PC-9 (cell line): ENCODE measurements around the gene CTNNBL1. TPM values are rescaled to one million over a fixed set of nuclear protein-coding genes. Genes with fewer than 3 reads are reported as not detected.

Experiments used
- BruUV-seq: library from RNA; stranded (reverse); fragments of 400-500 nt; replicated peaks from 2 replicates; lab custom pipeline; 2021; lab: Mats Ljungman, UMichigan
- CTCF ChIA-PET: fragments of 300-600 bp; sonication (Branson Sonifier 250); formaldehyde crosslinking; loops from one replicate; lab custom pipeline; 2022; ENCODE audit warnings: antibody characterized with exemption; lab: Charles Lee
- POLR2A ChIA-PET: fragments of 300-600 bp; sonication (Branson Sonifier 250); formaldehyde crosslinking; loops from one replicate; lab custom pipeline; 2022; ENCODE audit warnings: antibody characterized with exemption; ENCODE audit not compliant: unreplicated experiment; lab: Charles Lee
- DNase-seq, 2 experiments: peaks; one replicate each; pipeline versions ENCODE4 v3.0.0 to v3.0.0-alpha.2; 2015 to 2022; ENCODE audit warnings: mixed read lengths in 1 of 2
- H2AFZ ChIP-seq: fragments of 200-600 bp; sonication (generic); 2 replicates; pipeline ENCODE4 v1.8.1; 2017; ENCODE audit warnings: antibody characterized with exemption
- H3F3A ChIP-seq: fragments of 200-600 bp; sonication (generic); 2 replicates; pipeline ENCODE4 v1.8.1; 2017; ENCODE audit warnings: antibody characterized with exemption, mild to moderate bottlenecking, low read depth; ENCODE audit not compliant: insufficient read depth
- H3K27ac ChIP-seq: fragments of 200-600 bp; sonication (generic); 2 replicates; pipeline ENCODE4 v1.6.1; 2016; ENCODE audit warnings: mixed run types
- H3K27me3 ChIP-seq: fragments of 200-600 bp; sonication (generic); 2 replicates; pipeline ENCODE4 v1.6.1; 2016; ENCODE audit warnings: low read depth, mixed run types; ENCODE audit not compliant: insufficient read depth
- H3K36me3 ChIP-seq: fragments of 200-600 bp; sonication (generic); 2 replicates; pipeline ENCODE4 v1.6.1; 2016; ENCODE audit warnings: low read depth, mixed run types
- H3K4me1 ChIP-seq: fragments of 200-600 bp; sonication (generic); replicated peaks from 2 replicates; pipeline ENCODE4 v1.6.1; 2016; ENCODE audit warnings: mixed run types; ENCODE audit not compliant: insufficient read depth
- H3K4me2 ChIP-seq: fragments of 200-600 bp; sonication (generic); 2 replicates; pipeline ENCODE4 v1.6.1; 2017; ENCODE audit warnings: mixed run types
- H3K4me3 ChIP-seq: fragments of 200-600 bp; sonication (generic); 2 replicates; pipeline ENCODE4 v1.6.1; 2016; ENCODE audit warnings: mixed run types
- H3K79me2 ChIP-seq: fragments of 200-600 bp; sonication (generic); 2 replicates; pipeline ENCODE4 v1.6.1; 2017; ENCODE audit warnings: low read depth, mixed run types
- H3K9me2 ChIP-seq: fragments of 200-600 bp; sonication (generic); 2 replicates; pipeline ENCODE4 v1.8.1; 2017; ENCODE audit warnings: mild to moderate bottlenecking; ENCODE audit not compliant: insufficient read depth
- H3K9me3 ChIP-seq: fragments of 200-600 bp; sonication (generic); 2 replicates; pipeline ENCODE4 v1.8.1; 2016; ENCODE audit warnings: low read depth; ENCODE audit not compliant: insufficient read depth
- H4K20me1 ChIP-seq: fragments of 200-600 bp; sonication (generic); 2 replicates; pipeline ENCODE4 v1.8.1; 2017; ENCODE audit not compliant: insufficient read depth
- EZH2 ChIP-seq: fragments of 200-600 bp; sonication (generic); IDR thresholded peaks from 2 replicates; pipeline ENCODE4 v1.8.0; 2017; ENCODE audit warnings: antibody characterized with exemption, low read depth
- intact Hi-C: fragments of 100-400 bp; cut with micrococcal nuclease; formaldehyde crosslinking; loops from one replicate; pipeline ENCODE4 v1.10.0; 2022; ENCODE audit not compliant: unreplicated experiment
- total RNA-seq: library from RNA; stranded (reverse); gene quantifications from 2 replicates; pipeline ENCODE4 v1.2.3, GENCODE V29; 2021
- TF ChIP-seq, protein P1 (sequence below): fragments of 200-600 bp; sonication (generic); conservative IDR thresholded peaks from 2 replicates; pipeline ENCODE4 v1.6.1; 2017; ENCODE audit warnings: mixed run types, antibody characterized with exemption, mild to moderate bottlenecking, moderate library complexity

Gene CTNNBL1
- total RNA-seq, 1 experiment from 2014 or later: 83.5 TPM

DNA sequence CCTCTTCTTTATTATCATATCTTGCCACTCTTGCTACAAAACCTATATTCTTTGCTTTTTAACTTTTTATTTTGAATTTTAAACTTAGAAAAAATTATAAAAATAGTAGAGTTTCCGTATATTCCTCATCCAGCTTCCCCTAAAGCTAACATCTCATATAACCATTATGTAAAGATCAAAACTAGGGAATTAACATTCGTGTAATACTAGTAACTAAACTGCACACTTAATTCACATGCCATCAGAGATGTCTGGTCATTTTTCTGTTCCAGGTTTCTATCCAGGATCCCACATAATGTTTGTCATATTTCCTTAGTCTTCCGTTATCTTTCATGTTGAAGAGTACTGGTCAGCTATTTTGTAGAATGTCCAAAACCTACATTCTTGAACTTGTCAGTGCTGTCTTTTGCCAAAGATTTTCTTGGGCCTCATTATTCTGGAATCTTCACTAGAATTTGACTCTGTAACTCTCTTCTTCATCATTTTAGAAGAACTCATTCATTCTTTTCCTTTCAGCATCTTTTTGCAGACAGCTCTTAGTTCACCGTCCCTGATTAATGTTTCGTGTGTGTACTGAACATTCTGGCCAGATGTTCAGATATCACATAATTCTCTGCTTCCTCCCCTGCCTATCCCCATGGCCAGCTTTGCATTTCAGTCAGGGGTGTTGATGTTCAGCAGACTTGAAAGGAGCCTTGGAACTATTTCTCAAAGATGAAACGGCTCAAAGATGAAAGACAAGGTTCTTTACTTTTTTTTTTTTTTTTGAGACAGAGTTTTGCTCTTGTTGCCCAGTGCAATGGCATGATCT, 9.4 kb downstream of the CTNNBL1 start:
- CTCF ChIA-PET: no interaction called here

DNA sequence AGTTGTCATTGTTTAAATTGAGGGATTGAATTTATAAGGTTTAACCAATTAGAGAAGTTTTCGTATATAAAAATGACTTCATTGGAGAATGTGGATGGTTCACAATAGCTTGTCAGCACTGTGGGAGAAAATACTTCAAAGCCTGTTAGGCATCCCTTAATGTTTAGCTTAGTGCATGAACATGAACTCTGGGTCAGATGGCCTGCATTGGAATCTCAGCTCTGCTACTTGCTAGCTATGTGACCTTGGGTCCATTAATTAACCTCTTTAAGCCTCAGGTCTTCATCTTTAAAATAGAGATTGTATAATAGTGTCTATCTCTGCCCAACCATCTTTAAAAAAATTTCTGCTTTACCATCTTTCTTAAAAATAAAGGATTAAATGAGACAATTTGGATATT, 11.1 kb downstream of the CTNNBL1 start:
- no peak overlapping the region for H3K4me3 ChIP-seq
- H3K36me3 ChIP-seq: 0 out of 2 replicates have a peak, but pooled peaks cover 4% of the 10 kb centered on the region
- H3K27ac ChIP-seq: no peak overlapping the region
- BruUV-seq: no TSS peak
- no peaks in the 10 kb centered on the region; the same call in 1 of the 2 replicates for H3F3A ChIP-seq
- H2AFZ ChIP-seq: no peak overlapping the region
- H3K4me1 ChIP-seq: no peaks in the 10 kb centered on the region
- no peaks in the 10 kb centered on the region; the same call in 1 of the 2 replicates for H4K20me1 ChIP-seq
- peaks cover 76% of the 10 kb centered on the region for H3K79me2 ChIP-seq
- no peak for TF ChIP-seq EZH2
- TF ChIP-seq, protein P1, sequence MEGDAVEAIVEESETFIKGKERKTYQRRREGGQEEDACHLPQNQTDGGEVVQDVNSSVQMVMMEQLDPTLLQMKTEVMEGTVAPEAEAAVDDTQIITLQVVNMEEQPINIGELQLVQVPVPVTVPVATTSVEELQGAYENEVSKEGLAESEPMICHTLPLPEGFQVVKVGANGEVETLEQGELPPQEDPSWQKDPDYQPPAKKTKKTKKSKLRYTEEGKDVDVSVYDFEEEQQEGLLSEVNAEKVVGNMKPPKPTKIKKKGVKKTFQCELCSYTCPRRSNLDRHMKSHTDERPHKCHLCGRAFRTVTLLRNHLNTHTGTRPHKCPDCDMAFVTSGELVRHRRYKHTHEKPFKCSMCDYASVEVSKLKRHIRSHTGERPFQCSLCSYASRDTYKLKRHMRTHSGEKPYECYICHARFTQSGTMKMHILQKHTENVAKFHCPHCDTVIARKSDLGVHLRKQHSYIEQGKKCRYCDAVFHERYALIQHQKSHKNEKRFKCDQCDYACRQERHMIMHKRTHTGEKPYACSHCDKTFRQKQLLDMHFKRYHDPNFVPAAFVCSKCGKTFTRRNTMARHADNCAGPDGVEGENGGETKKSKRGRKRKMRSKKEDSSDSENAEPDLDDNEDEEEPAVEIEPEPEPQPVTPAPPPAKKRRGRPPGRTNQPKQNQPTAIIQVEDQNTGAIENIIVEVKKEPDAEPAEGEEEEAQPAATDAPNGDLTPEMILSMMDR: no peak
- intact Hi-C loops: no loop called here
- no peaks in the 10 kb centered on the region for H3K9me2 ChIP-seq
- CTCF ChIA-PET: no interaction called here
- no peaks in the 10 kb centered on the region for H3K9me3 ChIP-seq
- H3K4me2 ChIP-seq: no peak overlapping the region
- POLR2A ChIA-PET: no interaction called here
- DNase-seq: no peak
- H3K27me3 ChIP-seq: no peaks in the 10 kb centered on the region

More for the DNA sequence above, 9.4 kb downstream of the CTNNBL1 start:
- no peaks in the 10 kb centered on the region for H3K9me2 ChIP-seq
- no peak overlapping the region for H3K27ac ChIP-seq
- H3K79me2 ChIP-seq: peaks cover 80% of the 10 kb centered on the region
- 0 out of 2 replicates have a peak, but pooled peaks cover 4% of the 10 kb centered on the region for H3K36me3 ChIP-seq
- BruUV-seq: no TSS peak
- POLR2A ChIA-PET: no interaction called here
- no peaks in the 10 kb centered on the region for H3K4me1 ChIP-seq
- no peaks in the 10 kb centered on the region for H3K27me3 ChIP-seq
- H3K4me3 ChIP-seq: no peak overlapping the region
- H3F3A ChIP-seq: no peaks in the 10 kb centered on the region; the same call in 1 of the 2 replicates
- intact Hi-C loops: no loop called here
- H3K9me3 ChIP-seq: no peaks in the 10 kb centered on the region
- no peak for TF ChIP-seq EZH2
- TF ChIP-seq, protein P1: no peak
- no peak overlapping the region for H2AFZ ChIP-seq
- no peak overlapping the region for H3K4me2 ChIP-seq
- no peaks in the 10 kb centered on the region; the same call in 1 of the 2 replicates for H4K20me1 ChIP-seq
- no peak for DNase-seq

DNA sequence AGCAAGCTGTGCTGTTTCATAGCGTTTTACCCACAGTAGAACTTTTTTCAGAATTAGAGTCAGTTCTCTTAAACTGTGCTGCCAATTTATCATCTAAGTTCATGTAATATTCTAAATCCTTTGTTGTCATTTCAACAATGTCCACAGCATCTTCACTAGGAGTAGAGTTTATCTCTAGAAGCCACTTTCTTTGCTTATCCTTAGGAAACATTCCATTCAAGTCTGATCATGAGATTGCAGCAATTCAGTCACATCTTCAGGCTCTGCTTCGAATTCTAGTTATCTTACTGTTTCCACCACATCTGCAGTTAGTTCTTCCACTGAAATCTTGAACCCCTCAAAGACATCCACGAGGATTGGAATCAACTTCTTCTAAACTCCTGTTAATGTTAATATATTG, 12.5 kb downstream of the CTNNBL1 start:
- H3K4me2 ChIP-seq: no peak overlapping the region
- H3F3A ChIP-seq: peaks cover 6% of the 10 kb centered on the region; the same call in 1 of the 2 replicates
- no TSS peak for BruUV-seq
- H3K79me2 ChIP-seq: peaks cover 70% of the 10 kb centered on the region
- H3K36me3 ChIP-seq: 0 out of 2 replicates have a peak, but pooled peaks cover 4% of the 10 kb centered on the region
- no peak for DNase-seq
- no peak overlapping the region for H3K4me3 ChIP-seq
- TF ChIP-seq, protein P1: no peak
- no peak for TF ChIP-seq EZH2
- no peaks in the 10 kb centered on the region for H3K27me3 ChIP-seq
- CTCF ChIA-PET: no interaction called here
- intact Hi-C loops: no loop called here
- POLR2A ChIA-PET: no interaction called here
- no peaks in the 10 kb centered on the region for H3K9me3 ChIP-seq
- no peak overlapping the region for H3K27ac ChIP-seq
- no peaks in the 10 kb centered on the region; the same call in 1 of the 2 replicates for H4K20me1 ChIP-seq
- H3K4me1 ChIP-seq: peaks cover 12% of the 10 kb centered on the region
- H3K9me2 ChIP-seq: no peaks in the 10 kb centered on the region
- H2AFZ ChIP-seq: no peak overlapping the region
